ENCODE measurements around the gene TBC1D20.

- TF ChIP-seq ZNF274 (IDR thresholded peaks at IDR 0.05; ENCODE audit: low read depth, low read length) (no peak), EZH2 (IDR thresholded peaks at IDR 0.05) (no peak), POLR2A (IDR thresholded peaks at IDR 0.05; ENCODE audit: borderline replicate concordance, extremely low read depth, insufficient read depth, insufficient read length) (no peak), CTCF (IDR thresholded peaks at IDR 0.05 in 2 of 3, conservative IDR thresholded peaks at IDR 0.05 in 1 of 3; ENCODE audit: borderline replicate concordance in 1 of 3, insufficient read depth in 1 of 3, low read depth in 2 of 3, low read length in 2 of 3) (no peak), EZH2phosphoT487 (IDR thresholded peaks at IDR 0.05; ENCODE audit: borderline replicate concordance) (no peak), RAD21 (IDR thresholded peaks at IDR 0.05; ENCODE audit: low read depth) (no peak), JUND (IDR thresholded peaks at IDR 0.05) (no peak)
Measured at GRCh38 chr20:467755-468154, 5.4 kb upstream of the TBC1D20 start.
